HEK293 (cell line): Measurements from ENCODE around the gene CTBP2.
A peak's percentile ranks its signal among the peaks of the same experiment; 100 is the strongest.

Experiments used
- CTCF ChIA-PET: fragments of 350-600 bp; formaldehyde crosslinking; extraction: SDS; loops from one replicate; lab custom pipeline; 2021; ENCODE audit warnings: antibody characterized with exemption; lab: Yijun Ruan, JAX
- POLR2A ChIA-PET: fragments of 300-600 bp; formaldehyde crosslinking; extraction: SDS; loops from one replicate; lab custom pipeline; 2020; ENCODE audit warnings: antibody characterized with exemption, inconsistent platforms; lab: Yijun Ruan, JAX
- H3K27ac ChIP-seq: fragments of 200-500 bp; sonication (Bioruptor generic); 2 replicates; pipeline ENCODE4 v1.5.1; 2014; ENCODE audit warnings: low read depth, low read length, control low read depth, inconsistent platforms; ENCODE audit errors: extremely low read depth
- H3K36me3 ChIP-seq, 2 experiments: fragments of 200-500 bp in 1 of 2; sonication (Bioruptor generic) in 1 of 2; 1 replicate in 1 of 2; 2 replicates in 1 of 2; pipeline ENCODE4 v1.5.1; 2014 to 2017; ENCODE audit warnings: inconsistent platforms in 2 of 2, low read length in 2 of 2; ENCODE audit not compliant: control insufficient read depth in 2 of 2, insufficient read depth in 1 of 2
- H3K4me1 ChIP-seq: fragments of 200-500 bp; sonication (Bioruptor generic); 2 replicates; pipeline ENCODE4 v1.5.1; 2014; ENCODE audit warnings: mild to moderate bottlenecking, low read length, inconsistent platforms; ENCODE audit not compliant: control insufficient read depth, insufficient read depth
- H3K4me3 ChIP-seq: 2 replicates; pipeline ENCODE4 v1.5.1; 2011; ENCODE audit warnings: low read depth, mild to moderate bottlenecking, control low read depth, low read length, moderate library complexity
- H3K9me3 ChIP-seq: fragments of 200-500 bp; sonication (Bioruptor generic); 2 replicates; pipeline ENCODE4 v1.5.1; 2014; ENCODE audit warnings: low read depth, low read length, inconsistent platforms; ENCODE audit not compliant: control insufficient read depth, insufficient read depth
- BCL6B ChIP-seq: fragments of 450-650 bp; formaldehyde crosslinking; IDR thresholded peaks from 2 replicates; pipeline ENCODE4 v1.5.1; 2017; ENCODE audit warnings: missing biosample characterization, missing genetic modification characterization
- GLI4 ChIP-seq: fragments of 450-650 bp; formaldehyde crosslinking; IDR thresholded peaks from 2 replicates; pipeline ENCODE4 v1.5.1; 2016; ENCODE audit warnings: missing biosample characterization, missing genetic modification characterization
- INSM2 ChIP-seq: fragments of 450-650 bp; formaldehyde crosslinking; IDR thresholded peaks from 2 replicates; pipeline ENCODE4 v1.5.1; 2016; ENCODE audit warnings: missing biosample characterization, missing genetic modification characterization
- KLF8 ChIP-seq: fragments of 450-650 bp; formaldehyde crosslinking; IDR thresholded peaks from 2 replicates; pipeline ENCODE4 v1.5.1; 2016; ENCODE audit warnings: missing biosample characterization, missing genetic modification characterization
- MYNN ChIP-seq: fragments of 450-650 bp; formaldehyde crosslinking; IDR thresholded peaks from 2 replicates; pipeline ENCODE4 v1.5.1; 2016; ENCODE audit warnings: missing biosample characterization, missing genetic modification characterization, borderline replicate concordance
- SP2 ChIP-seq: fragments of 450-650 bp; formaldehyde crosslinking; IDR thresholded peaks from 2 replicates; pipeline ENCODE4 v1.5.1; 2016; ENCODE audit warnings: missing biosample characterization, missing genetic modification characterization
- ZBTB20 ChIP-seq: fragments of 450-650 bp; formaldehyde crosslinking; IDR thresholded peaks from 2 replicates; pipeline ENCODE4 v1.5.1; 2016; ENCODE audit warnings: missing biosample characterization, missing genetic modification characterization
- ZBTB6 ChIP-seq: fragments of 450-650 bp; formaldehyde crosslinking; IDR thresholded peaks from 2 replicates; pipeline ENCODE4 v1.5.1; 2017; ENCODE audit warnings: missing biosample characterization, missing genetic modification characterization
- ZEB2 ChIP-seq: fragments of 450-650 bp; formaldehyde crosslinking; IDR thresholded peaks from 2 replicates; pipeline ENCODE4 v1.5.1; 2016; ENCODE audit warnings: missing biosample characterization, missing genetic modification characterization
- ZNF146 ChIP-seq: fragments of 450-650 bp; formaldehyde crosslinking; IDR thresholded peaks from 2 replicates; pipeline ENCODE4 v1.5.1; 2016; ENCODE audit warnings: missing biosample characterization, missing genetic modification characterization
- ZNF175 ChIP-seq: fragments of 450-650 bp; formaldehyde crosslinking; IDR thresholded peaks from 2 replicates; pipeline ENCODE4 v1.5.1; 2016; ENCODE audit warnings: missing biosample characterization, missing genetic modification characterization
- ZNF202 ChIP-seq: fragments of 450-650 bp; formaldehyde crosslinking; IDR thresholded peaks from 2 replicates; pipeline ENCODE4 v1.5.1; 2016; ENCODE audit warnings: missing biosample characterization, missing genetic modification characterization, borderline replicate concordance
- ZNF211 ChIP-seq: fragments of 450-650 bp; formaldehyde crosslinking; IDR thresholded peaks from 2 replicates; pipeline ENCODE4 v1.5.1; 2016; ENCODE audit warnings: low read depth, missing biosample characterization, missing genetic modification characterization
- ZNF24 ChIP-seq: fragments of 450-650 bp; formaldehyde crosslinking; IDR thresholded peaks from 2 replicates; pipeline ENCODE4 v1.5.1; 2016; ENCODE audit warnings: missing biosample characterization, missing genetic modification characterization
- ZNF350 ChIP-seq: fragments of 450-650 bp; formaldehyde crosslinking; IDR thresholded peaks from 2 replicates; pipeline ENCODE4 v1.5.0; 2017; ENCODE audit warnings: missing biosample characterization, mild to moderate bottlenecking, missing genetic modification characterization
- ZNF560 ChIP-seq: fragments of 450-650 bp; formaldehyde crosslinking; IDR thresholded peaks from 2 replicates; pipeline ENCODE4 v1.5.1; 2017; ENCODE audit warnings: missing biosample characterization, missing genetic modification characterization, borderline replicate concordance
- ZNF596 ChIP-seq: fragments of 450-650 bp; IDR thresholded peaks from 2 replicates; pipeline ENCODE4 v1.5.0; 2018; ENCODE audit warnings: missing biosample characterization, mild to moderate bottlenecking, missing genetic modification characterization, moderate library complexity
- ZNF600 ChIP-seq: fragments of 450-650 bp; formaldehyde crosslinking; IDR thresholded peaks from 2 replicates; pipeline ENCODE4 v1.5.1; 2016; ENCODE audit warnings: missing biosample characterization, missing genetic modification characterization
- ZNF660 ChIP-seq: fragments of 450-650 bp; IDR thresholded peaks from 2 replicates; pipeline ENCODE4 v1.5.1; 2018; ENCODE audit warnings: missing biosample characterization, mild to moderate bottlenecking, missing genetic modification characterization
- ZNF768 ChIP-seq: fragments of 450-650 bp; formaldehyde crosslinking; IDR thresholded peaks from 2 replicates; pipeline ENCODE4 v1.5.1; 2018; ENCODE audit warnings: missing biosample characterization, mild to moderate bottlenecking, missing genetic modification characterization
- ZXDB ChIP-seq: fragments of 450-650 bp; formaldehyde crosslinking; IDR thresholded peaks from 2 replicates; pipeline ENCODE4 v1.5.1; 2016; ENCODE audit warnings: missing biosample characterization, missing genetic modification characterization
- TF ChIP-seq, protein P1 (sequence below): fragments of 450-650 bp; formaldehyde crosslinking; conservative IDR thresholded peaks from 2 replicates; pipeline ENCODE4 v1.5.1; 2016; ENCODE audit warnings: low read depth, missing biosample characterization, missing genetic modification characterization
- TF ChIP-seq, protein P2 (sequence below): fragments of 450-650 bp; formaldehyde crosslinking; IDR thresholded peaks from 2 replicates; pipeline ENCODE4 v1.5.1; 2017; ENCODE audit warnings: missing biosample characterization, missing genetic modification characterization

CTBP2 gene

DNA sequence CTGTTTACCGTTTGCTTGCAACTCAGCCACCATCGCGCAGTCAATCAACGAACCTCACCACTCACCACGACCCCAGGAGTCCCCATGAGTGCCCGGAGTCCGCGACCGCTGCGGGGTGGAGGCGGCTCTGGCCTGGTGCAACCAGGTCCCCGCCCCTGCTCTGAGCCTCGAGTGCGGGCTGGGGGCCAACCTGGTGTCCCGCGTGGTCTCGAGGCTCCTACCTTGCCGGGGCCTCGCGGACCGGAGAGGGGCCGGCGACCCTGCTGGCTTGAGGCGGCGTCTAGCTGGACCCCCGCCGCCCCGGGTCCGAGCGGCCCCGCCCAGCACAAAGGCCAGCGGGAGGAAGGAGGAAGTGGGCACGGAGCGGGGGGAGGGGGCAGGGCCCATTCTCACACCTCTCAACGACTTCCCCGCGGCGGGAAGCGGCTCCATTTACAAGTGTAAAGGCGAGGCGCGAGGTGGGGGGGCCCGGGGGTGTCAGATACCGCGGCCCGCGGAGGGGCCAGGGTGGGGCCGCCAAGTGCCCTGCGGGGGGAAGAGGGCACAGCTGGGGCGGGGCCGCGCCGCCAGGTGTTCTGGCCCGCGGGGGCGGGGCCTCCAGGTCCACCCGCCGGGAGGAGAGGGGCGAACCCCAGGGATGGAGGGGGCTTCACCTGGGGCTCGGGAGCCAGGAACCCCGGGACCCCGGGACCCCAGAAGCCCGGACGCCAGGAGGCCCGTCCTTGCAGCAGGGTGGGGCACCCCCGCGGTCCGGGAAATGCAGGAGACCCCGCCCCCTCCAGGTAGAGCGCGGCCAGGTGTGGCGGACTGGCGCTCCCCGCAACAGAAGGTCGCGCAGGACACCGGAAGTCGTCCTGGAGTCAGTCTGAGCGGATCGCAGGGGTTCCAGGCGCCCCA, 8.6 kb downstream of the CTBP2 start:
- Histone ChIP-seq H3K4me3 (no peak overlapping the region), H3K4me1 (peaks cover 66% of the 10 kb centered on the region), H3K36me3 (peaks cover 0 to 28% of the 10 kb centered on the region in 2 experiments; a peak in 1 of 3 replicates), H3K9me3 (no peaks in the 10 kb centered on the region), H3K27ac (no peak overlapping the region)
- no peak for TF ChIP-seq INSM2 (tag by site-specific recombination)
- TF ChIP-seq ZNF146 (tag by site-specific recombination) = no peak
- TF ChIP-seq ZNF202 = peak; percentile 86
- no peak for TF ChIP-seq SP2 (tag by site-specific recombination)
- ChIA-PET CTCF (no interaction called here), POLR2A (interaction anchor here (0.5 kb wide), 1 partner anchor 9 kb away, joined by 3 read pairs; no protein-coding TSS in a partner anchor)

DNA sequence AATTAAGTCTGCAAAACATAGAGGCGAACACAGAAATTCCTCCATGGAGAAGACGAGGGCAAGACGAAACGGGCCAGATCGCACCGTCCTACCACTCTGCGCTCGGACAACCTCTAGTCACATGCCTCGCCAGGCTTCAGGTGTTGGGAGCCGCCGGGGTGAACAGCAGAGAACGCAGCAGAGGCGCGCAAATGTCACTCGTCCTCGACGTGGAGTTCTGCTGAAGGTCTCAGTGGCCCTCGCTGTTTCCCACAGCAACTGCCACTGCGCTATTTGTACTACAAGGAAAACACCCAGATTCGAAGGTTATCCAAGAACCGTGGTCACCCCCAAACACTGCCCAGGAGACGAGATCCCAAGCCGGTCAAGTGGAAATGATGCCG, 9.2 kb downstream of the CTBP2 start:
- Histone ChIP-seq H3K4me1 (peaks cover 60% of the 10 kb centered on the region), H3K27ac (no peak overlapping the region), H3K4me3 (no peak overlapping the region), H3K36me3 (peaks cover 0 to 31% of the 10 kb centered on the region in 2 experiments; a peak in 1 of 3 replicates)
- POLR2A ChIA-PET = interaction anchor here (0.5 kb wide), 1 partner anchor 10 kb away, joined by 3 read pairs; no protein-coding TSS in a partner anchor
- TF ChIP-seq ZNF211 (tag by site-specific recombination) (no peak), BCL6B (tag by site-specific recombination) (no peak), ZNF560 (tag by site-specific recombination) (no peak), ZBTB6 (tag by site-specific recombination) (no peak), ZNF24 (tag by site-specific recombination) (no peak), ZBTB20 (tag by site-specific recombination) (no peak), ZNF768 (tag by site-specific recombination) (no peak), ZEB2 (no peak), KLF8 (tag by site-specific recombination) (no peak), MYNN (tag by site-specific recombination) (no peak), ZNF600 (tag by site-specific recombination) (no peak), ZNF175 (no peak), ZNF350 (tag by site-specific recombination) (no peak), ZXDB (no peak), GLI4 (tag by site-specific recombination) (no peak), ZNF596 (tag by site-specific recombination) (no peak), ZNF660 (tag by site-specific recombination) (no peak)
- TF ChIP-seq, protein P1, sequence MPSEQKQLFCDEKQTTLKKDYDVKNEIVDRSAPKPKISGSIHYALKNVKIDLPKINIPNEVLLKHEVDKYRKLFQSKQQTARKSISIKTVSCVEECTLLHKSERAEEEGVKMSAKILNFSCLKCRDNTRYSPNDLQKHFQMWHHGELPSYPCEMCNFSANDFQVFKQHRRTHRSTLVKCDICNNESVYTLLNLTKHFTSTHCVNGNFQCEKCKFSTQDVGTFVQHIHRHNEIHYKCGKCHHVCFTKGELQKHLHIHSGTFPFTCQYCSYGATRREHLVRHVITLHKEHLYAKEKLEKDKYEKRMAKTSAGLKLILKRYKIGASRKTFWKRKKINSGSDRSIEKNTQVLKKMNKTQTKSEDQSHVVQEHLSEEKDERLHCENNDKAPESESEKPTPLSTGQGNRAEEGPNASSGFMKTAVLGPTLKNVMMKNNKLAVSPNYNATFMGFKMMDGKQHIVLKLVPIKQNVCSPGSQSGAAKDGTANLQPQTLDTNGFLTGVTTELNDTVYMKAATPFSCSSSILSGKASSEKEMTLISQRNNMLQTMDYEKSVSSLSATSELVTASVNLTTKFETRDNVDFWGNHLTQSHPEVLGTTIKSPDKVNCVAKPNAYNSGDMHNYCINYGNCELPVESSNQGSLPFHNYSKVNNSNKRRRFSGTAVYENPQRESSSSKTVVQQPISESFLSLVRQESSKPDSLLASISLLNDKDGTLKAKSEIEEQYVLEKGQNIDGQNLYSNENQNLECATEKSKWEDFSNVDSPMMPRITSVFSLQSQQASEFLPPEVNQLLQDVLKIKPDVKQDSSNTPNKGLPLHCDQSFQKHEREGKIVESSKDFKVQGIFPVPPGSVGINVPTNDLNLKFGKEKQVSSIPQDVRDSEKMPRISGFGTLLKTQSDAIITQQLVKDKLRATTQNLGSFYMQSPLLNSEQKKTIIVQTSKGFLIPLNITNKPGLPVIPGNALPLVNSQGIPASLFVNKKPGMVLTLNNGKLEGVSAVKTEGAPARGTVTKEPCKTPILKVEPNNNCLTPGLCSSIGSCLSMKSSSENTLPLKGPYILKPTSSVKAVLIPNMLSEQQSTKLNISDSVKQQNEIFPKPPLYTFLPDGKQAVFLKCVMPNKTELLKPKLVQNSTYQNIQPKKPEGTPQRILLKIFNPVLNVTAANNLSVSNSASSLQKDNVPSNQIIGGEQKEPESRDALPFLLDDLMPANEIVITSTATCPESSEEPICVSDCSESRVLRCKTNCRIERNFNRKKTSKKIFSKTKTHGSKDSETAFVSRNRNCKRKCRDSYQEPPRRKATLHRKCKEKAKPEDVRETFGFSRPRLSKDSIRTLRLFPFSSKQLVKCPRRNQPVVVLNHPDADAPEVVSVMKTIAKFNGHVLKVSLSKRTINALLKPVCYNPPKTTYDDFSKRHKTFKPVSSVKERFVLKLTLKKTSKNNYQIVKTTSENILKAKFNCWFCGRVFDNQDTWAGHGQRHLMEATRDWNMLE (tag by site-specific recombination) = no peak
- TF ChIP-seq, protein P2, sequence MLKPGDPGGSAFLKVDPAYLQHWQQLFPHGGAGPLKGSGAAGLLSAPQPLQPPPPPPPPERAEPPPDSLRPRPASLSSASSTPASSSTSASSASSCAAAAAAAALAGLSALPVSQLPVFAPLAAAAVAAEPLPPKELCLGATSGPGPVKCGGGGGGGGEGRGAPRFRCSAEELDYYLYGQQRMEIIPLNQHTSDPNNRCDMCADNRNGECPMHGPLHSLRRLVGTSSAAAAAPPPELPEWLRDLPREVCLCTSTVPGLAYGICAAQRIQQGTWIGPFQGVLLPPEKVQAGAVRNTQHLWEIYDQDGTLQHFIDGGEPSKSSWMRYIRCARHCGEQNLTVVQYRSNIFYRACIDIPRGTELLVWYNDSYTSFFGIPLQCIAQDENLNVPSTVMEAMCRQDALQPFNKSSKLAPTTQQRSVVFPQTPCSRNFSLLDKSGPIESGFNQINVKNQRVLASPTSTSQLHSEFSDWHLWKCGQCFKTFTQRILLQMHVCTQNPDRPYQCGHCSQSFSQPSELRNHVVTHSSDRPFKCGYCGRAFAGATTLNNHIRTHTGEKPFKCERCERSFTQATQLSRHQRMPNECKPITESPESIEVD (tag by site-specific recombination) = no peak
- TF ChIP-seq, all 188 proteins: peak for 0
- H3K9me3 ChIP-seq = no peaks in the 10 kb centered on the region
- CTCF ChIA-PET = no interaction called here
